MM.1S (cell line): ENCODE measurements around the gene COL5A1.

Experiments used
- CTCF ChIP-seq: fragments of 300-600 bp; sonication (generic); IDR thresholded peaks from 2 replicates; pipeline ENCODE4 v1.5.1; 2016; ENCODE audit warnings: antibody characterized with exemption, low read length, mixed read lengths
- EZH2 ChIP-seq: fragments of 300-600 bp; sonication (generic); optimal IDR thresholded peaks from 2 replicates; pipeline ENCODE3; 2017; ENCODE audit warnings: low read depth, mild to moderate bottlenecking, antibody characterized with exemption, low read length, mixed read lengths
- EZH2phosphoT487 ChIP-seq: fragments of 300-600 bp; sonication (generic); IDR thresholded peaks from 2 replicates; pipeline ENCODE4 v1.6.1; 2018; ENCODE audit warnings: antibody characterized with exemption, low read length

- TF ChIP-seq CTCF (no peak), EZH2phosphoT487 (no peak), EZH2 (no peak)
Observed at GRCh38 chr9:134623258-134624066, 18.1 kb upstream of the COL5A1 start.
